Measurements from ENCODE around the gene SIX5. TPM values are rescaled to one million over a fixed set of nuclear protein-coding genes. Genes with fewer than 3 reads are reported as not detected.
"Not testable (repeated sequence)": the region's sequence is repeated elsewhere in the genome, so short reads cannot be mapped to it uniquely, and the experiment has no call there.

The SIX5 gene
- total RNA-seq, 1 experiment from 2014 or later = 18.6 TPM

GRCh38 chr19:45747513-45747912 is 21.5 kb downstream of the SIX5 start:
- Histone ChIP-seq H3K27me3 (no peaks in the 10 kb centered on the region), H3K9me3 (no peaks in the 10 kb centered on the region), H3K4me3 (no peak overlapping the region), H3K36me3 (no peaks in the 10 kb centered on the region)
- DNase-seq = no peak

- no peaks in the 10 kb centered on the region for H3K36me3 ChIP-seq
- H3K9me3 ChIP-seq = no peaks in the 10 kb centered on the region
- no peak for DNase-seq
- no peaks in the 10 kb centered on the region for H3K27me3 ChIP-seq
- no peak overlapping the region for H3K4me3 ChIP-seq
These were observed 22.2 kb downstream of the SIX5 start for GRCh38 chr19:45746866-45747265.

- no peak for DNase-seq
- H3K36me3 ChIP-seq = no peaks in the 10 kb centered on the region
- H3K4me3 ChIP-seq = no peak overlapping the region
- no peaks in the 10 kb centered on the region for H3K27me3 ChIP-seq
- H3K9me3 ChIP-seq = no peaks in the 10 kb centered on the region
These were observed 23.4 kb downstream of the SIX5 start for GRCh38 chr19:45745606-45746005.

GRCh38 chr19:45742969-45743368 is 26.1 kb downstream of the SIX5 start:
- Histone ChIP-seq H3K27me3 (no peaks in the 10 kb centered on the region), H3K4me3 (no peak overlapping the region), H3K9me3 (no peaks in the 10 kb centered on the region), H3K36me3 (no peaks in the 10 kb centered on the region)
- no peak for DNase-seq

- Histone ChIP-seq H3K9me3 (no peaks in the 10 kb centered on the region), H3K4me3 (no peak overlapping the region), H3K36me3 (no peaks in the 10 kb centered on the region), H3K27me3 (no peaks in the 10 kb centered on the region)
- no peak for DNase-seq
These were observed 29.3 kb downstream of the SIX5 start for GRCh38 chr19:45739498-45740439.

- no peaks in the 10 kb centered on the region for H3K27me3 ChIP-seq
- no peaks in the 10 kb centered on the region for H3K9me3 ChIP-seq
- no peak for DNase-seq
- H3K4me3 ChIP-seq = no peak within 1 kb of the TSS
- H3K36me3 ChIP-seq = peaks cover 4% of the 10 kb centered on the region; the same call in 1 of the 2 replicates
These were observed 35.8 kb downstream of the SIX5 start, which contains the start of gene MEIOSIN for GRCh38 chr19:45733160-45733810. Gene MEIOSIN, plus strand, starts transcription at chr19:45733439. Its CDS starts 1,938 bp downstream, at chr19:45735377.

GRCh38 chr19:45730368-45731288 is 38.4 kb downstream of the SIX5 start, which contains the start of gene FBXO46:
Gene FBXO46, minus strand, starts transcription at chr19:45730896. Its CDS starts 17,401 bp downstream, at chr19:45713495.
- no peaks in the 10 kb centered on the region for H3K9me3 ChIP-seq
- peaks cover 7% of the 10 kb centered on the region for H3K36me3 ChIP-seq
- H3K4me3 ChIP-seq = peak within 1 kb of the TSS; percentile 82
- no peaks in the 10 kb centered on the region for H3K27me3 ChIP-seq
- peak; percentile 99 for DNase-seq

- peaks cover 8% of the 10 kb centered on the region for H3K36me3 ChIP-seq
- no peaks in the 10 kb centered on the region for H3K27me3 ChIP-seq
- H3K4me3 ChIP-seq = peak overlapping the region; percentile 82
- DNase-seq = no peak
- H3K9me3 ChIP-seq = no peaks in the 10 kb centered on the region
These were observed 39.2 kb downstream of the SIX5 start for GRCh38 chr19:45729800-45730290.

- H3K4me3 ChIP-seq, H3K9me3 ChIP-seq, H3K27me3 ChIP-seq, DNase-seq: not testable (repeated sequence)
- H3K36me3 ChIP-seq = peaks cover 13% of the 10 kb centered on the region
These were observed 40.4 kb downstream of the SIX5 start for GRCh38 chr19:45728683-45729082.

GRCh38 chr19:45720065-45720464 is 49.0 kb downstream of the SIX5 start:
- H3K27me3 ChIP-seq, H3K9me3 ChIP-seq, DNase-seq, H3K4me3 ChIP-seq: not testable (repeated sequence)
- H3K36me3 ChIP-seq = peaks cover 44% of the 10 kb centered on the region

GRCh38 chr19:45717983-45718650 is 50.9 kb downstream of the SIX5 start:
- DNase-seq = no peak

GRCh38 chr19:45717131-45717982 is 51.7 kb downstream of the SIX5 start:
- peak; percentile 100 for DNase-seq

More at GRCh38 chr19:45717983-45718650, 50.9 kb downstream of the SIX5 start:
- H3K36me3 ChIP-seq = peaks cover 34% of the 10 kb centered on the region
- peaks cover 2% of the 10 kb centered on the region; the same call in 1 of the 2 replicates for H3K9me3 ChIP-seq
- H3K27me3 ChIP-seq = no peaks in the 10 kb centered on the region
- peak overlapping the region; percentile 68 for H3K4me3 ChIP-seq

GRCh38 chr19:45716359-45717130 is 52.5 kb downstream of the SIX5 start:
- Histone ChIP-seq H3K36me3 (peaks cover 31% of the 10 kb centered on the region), H3K9me3 (no peaks in the 10 kb centered on the region), H3K4me3 (peak overlapping the region; percentile 68), H3K27me3 (no peaks in the 10 kb centered on the region)
- DNase-seq = no peak

More at GRCh38 chr19:45717131-45717982, 51.7 kb downstream of the SIX5 start:
- Histone ChIP-seq H3K4me3 (peak overlapping the region; percentile 68), H3K27me3 (no peaks in the 10 kb centered on the region), H3K36me3 (peaks cover 32% of the 10 kb centered on the region), H3K9me3 (peaks cover 2% of the 10 kb centered on the region; the same call in 1 of the 2 replicates)

GRCh38 chr19:45715139-45715538 is 53.9 kb downstream of the SIX5 start:
- DNase-seq = no peak
- peaks cover 35% of the 10 kb centered on the region for H3K36me3 ChIP-seq

More at GRCh38 chr19:45715139-45715538, 53.9 kb downstream of the SIX5 start:
- Histone ChIP-seq H3K9me3 (no peaks in the 10 kb centered on the region), H3K4me3 (no peak overlapping the region), H3K27me3 (no peaks in the 10 kb centered on the region)

All from MG63 (cell line).